Esophagus (tissue), 2 donors: ENCODE data around the gene SMAD7. TPM values are rescaled to one million over a fixed set of nuclear protein-coding genes. Genes with fewer than 3 reads are reported as not detected.

Experiments used
- H3K27ac ChIP-seq, 2 donors: one replicate each; pipeline ENCODE4 v1.5.1; 2013; ENCODE audit warnings: low read depth in 2 of 2, mild to moderate bottlenecking in 2 of 2, inconsistent platforms in 1 of 2, low read length in 1 of 2, moderate library complexity in 1 of 2
- H3K27me3 ChIP-seq, 2 donors: one replicate each; pipeline ENCODE4 v1.6.1; 2013; ENCODE audit warnings: low read length in 2 of 2, control low read depth in 1 of 2, mild to moderate bottlenecking in 1 of 2; ENCODE audit not compliant: insufficient read depth in 2 of 2, control insufficient read depth in 1 of 2
- H3K36me3 ChIP-seq, 2 donors: one replicate each; pipeline ENCODE4 v1.6.1; 2013; ENCODE audit warnings: low read length in 1 of 2; ENCODE audit not compliant: control insufficient read depth in 2 of 2, insufficient read depth in 2 of 2
- H3K4me1 ChIP-seq, 2 donors: one replicate each; pipeline ENCODE4 v1.6.1; 2013; ENCODE audit warnings: low read length in 1 of 2; ENCODE audit not compliant: control insufficient read depth in 2 of 2, insufficient read depth in 2 of 2
- H3K4me3 ChIP-seq, 2 donors: one replicate each; pipeline ENCODE4 v1.5.1; 2013; ENCODE audit warnings: low read length in 2 of 2, mild to moderate bottlenecking in 2 of 2, low read depth in 1 of 2, moderate library complexity in 1 of 2
- H3K9me3 ChIP-seq, 2 donors: one replicate each; pipeline ENCODE4 v1.6.1; 2013; ENCODE audit warnings: mild to moderate bottlenecking in 2 of 2, low read depth in 1 of 2, low read length in 1 of 2, moderate library complexity in 1 of 2; ENCODE audit not compliant: control insufficient read depth in 2 of 2, insufficient read depth in 1 of 2
- whole genome bisulfite sequencing, 2 donors: extraction: QIAGEN DNeasy Blood & Tissue Kit; methylation state at CpG; one replicate each; pipeline ENCODE4 v1.1.7; 2013; 5-methylcytosine and 5-hydroxymethylcytosine counted together
- polyA plus RNA-seq, 2 donors: library from polyadenylated mRNA; stranded (reverse); fragments of 200-250 nt; gene quantifications; one replicate each; pipeline ENCODE4 v1.2.3, GENCODE V29; 2013
- donor health status: healthy with polysubstance abuse.
- donor health status: Bipolar disorder and iron deficiency.

SMAD7 gene
- polyA plus RNA-seq, 2 donors = 3.5 to 4.4 TPM

- peaks cover 0 to 2% of the 10 kb centered on the region in 2 donors for H3K9me3 ChIP-seq
- H3K27ac ChIP-seq = no peak overlapping the region
- H3K4me3 ChIP-seq = no peak overlapping the region
- 90 to 94% methylated on average over 12 of the region's 12 CpGs for WGBS, 2 donors
- no peaks in the 10 kb centered on the region for H3K36me3 ChIP-seq
- H3K27me3 ChIP-seq = no peaks in the 10 kb centered on the region
- peaks cover 0 to 4% of the 10 kb centered on the region in 2 donors for H3K4me1 ChIP-seq
These were observed 63.4 kb downstream of the SMAD7 start for GRCh38 chr18:48887294-48887904.

GRCh38 chr18:48886520-48887293 lies 64.1 kb downstream of the SMAD7 start:
- Histone ChIP-seq H3K9me3 (peaks cover 0 to 2% of the 10 kb centered on the region in 2 donors), H3K36me3 (no peaks in the 10 kb centered on the region), H3K27ac (no peak overlapping the region), H3K27me3 (no peaks in the 10 kb centered on the region), H3K4me3 (no peak overlapping the region), H3K4me1 (no peaks in the 10 kb centered on the region)
- 90 to 91% methylated on average over 8 of the region's 8 CpGs for WGBS, 2 donors

GRCh38 chr18:48885924-48886400 lies 64.8 kb downstream of the SMAD7 start:
- Histone ChIP-seq H3K4me1 (no peaks in the 10 kb centered on the region), H3K4me3 (no peak overlapping the region), H3K27me3 (no peaks in the 10 kb centered on the region), H3K9me3 (peaks cover 0 to 2% of the 10 kb centered on the region in 2 donors), H3K27ac (no peak overlapping the region), H3K36me3 (no peaks in the 10 kb centered on the region)
- WGBS, 2 donors = 91 to 95% methylated on average over 7 of the region's 7 CpGs

GRCh38 chr18:48885266-48885923 lies 65.4 kb downstream of the SMAD7 start:
- Histone ChIP-seq H3K9me3 (peaks cover 0 to 2% of the 10 kb centered on the region in 2 donors), H3K36me3 (no peaks in the 10 kb centered on the region), H3K4me1 (no peaks in the 10 kb centered on the region), H3K4me3 (no peak overlapping the region), H3K27ac (no peak overlapping the region), H3K27me3 (no peaks in the 10 kb centered on the region)
- WGBS, 2 donors = 90 to 94% methylated on average over 9 to 11 of the region's 11 CpGs

GRCh38 chr18:48884771-48885170 lies 66.0 kb downstream of the SMAD7 start:
- Histone ChIP-seq H3K4me3 (no peak overlapping the region), H3K36me3 (no peaks in the 10 kb centered on the region), H3K9me3 (peaks cover 0 to 2% of the 10 kb centered on the region in 2 donors), H3K4me1 (no peaks in the 10 kb centered on the region), H3K27ac (no peak overlapping the region), H3K27me3 (no peaks in the 10 kb centered on the region)
- WGBS, 2 donors = 83 to 90% methylated on average over 4 of the region's 4 CpGs

GRCh38 chr18:48884306-48884705 lies 66.5 kb downstream of the SMAD7 start:
- H3K4me1 ChIP-seq = no peaks in the 10 kb centered on the region
- H3K36me3 ChIP-seq = no peaks in the 10 kb centered on the region
- no peak overlapping the region for H3K4me3 ChIP-seq
- H3K27me3 ChIP-seq = no peaks in the 10 kb centered on the region
- no peak overlapping the region for H3K27ac ChIP-seq
- no peaks in the 10 kb centered on the region for H3K9me3 ChIP-seq
- 87% methylated on average over 4 of the region's 4 CpGs for WGBS, 2 donors

- Histone ChIP-seq H3K27ac (no peak overlapping the region), H3K27me3 (no peaks in the 10 kb centered on the region), H3K4me3 (no peak overlapping the region), H3K9me3 (no peaks in the 10 kb centered on the region), H3K4me1 (peaks cover 0 to 3% of the 10 kb centered on the region in 2 donors), H3K36me3 (no peaks in the 10 kb centered on the region)
- 84 to 97% methylated on average over 4 of the region's 4 CpGs for WGBS, 2 donors
These were observed 68.4 kb downstream of the SMAD7 start for GRCh38 chr18:48882379-48882778.

GRCh38 chr18:48880931-48881330 lies 69.8 kb downstream of the SMAD7 start:
- Histone ChIP-seq H3K36me3 (no peaks in the 10 kb centered on the region), H3K9me3 (no peaks in the 10 kb centered on the region), H3K27ac (no peak overlapping the region), H3K4me1 (peaks cover 1 to 3% of the 10 kb centered on the region in 2 donors), H3K4me3 (no peak overlapping the region), H3K27me3 (no peaks in the 10 kb centered on the region)
- WGBS, 2 donors = 90 to 100% methylated on average over 1 of the region's 1 CpG

GRCh38 chr18:48879008-48879431 lies 71.7 kb downstream of the SMAD7 start:
- Histone ChIP-seq H3K27ac (no peak overlapping the region), H3K4me3 (peak overlapping the region in 1 of 2 donors; percentile 7), H3K9me3 (no peaks in the 10 kb centered on the region), H3K27me3 (no peaks in the 10 kb centered on the region), H3K36me3 (no peaks in the 10 kb centered on the region), H3K4me1 (peaks cover 2 to 3% of the 10 kb centered on the region in 2 donors)
- 45 to 51% methylated on average over 14 to 15 of the region's 15 CpGs for WGBS, 2 donors
